K562 (cell line): ENCODE data around the gene CELSR1. TPM values are rescaled to one million over a fixed set of nuclear protein-coding genes. Genes with fewer than 3 reads are reported as not detected.

Experiments used
- ATAC-seq: fragments of 200-7000 bp; cut with Tn5 transposase; 3 replicates; pipeline ENCODE4 v1.9.1; 2020; ENCODE audit warnings: moderate library complexity
- BruUV-seq: library from RNA; stranded (reverse); fragments of 400-500 nt; replicated peaks from 2 replicates; lab custom pipeline; 2021; lab: Mats Ljungman, UMichigan
- CTCF ChIA-PET: fragments of 300-600 bp; formaldehyde crosslinking; extraction: SDS; loops from one replicate; lab custom pipeline; 2021; ENCODE audit warnings: low intra/inter-chr PET ratio; lab: Yijun Ruan, JAX
- POLR2A ChIA-PET: fragments of 300-600, 350-650 bp; sonication (Branson Sonifier 250); formaldehyde crosslinking; extraction: SDS; loops from one replicate; lab custom pipeline; 2021; ENCODE audit warnings: antibody characterized with exemption, inconsistent platforms; lab: Yijun Ruan, JAX
- DNase-seq, 4 experiments: peaks; one replicate each; pipeline versions ENCODE4 v3.0.0 to v3.0.0-alpha.2; 2011 to 2018; ENCODE audit warnings: low spot score in 3 of 4, mixed read lengths in 3 of 4; ENCODE audit errors: extremely low read depth in 1 of 4
- FAIRE-seq: peaks from 2 replicates; lab custom pipeline; 2011; peaks lifted over from hg19 to GRCh38; lab: Jason Lieb, UNC
- H2AFZ ChIP-seq: 2 replicates; pipeline ENCODE4 v1.6.0; 2011; ENCODE audit warnings: low read depth, low read length, control low read depth, inconsistent platforms
- H3K27ac ChIP-seq: fragments of 200-600 bp; 3 replicates; pipeline ENCODE4 v1.8.0; 2011; ENCODE audit warnings: low read depth, mild to moderate bottlenecking, control low read depth, inconsistent platforms, low read length, moderate library complexity, mixed read lengths; ENCODE audit errors: extremely low read depth
- H3K27me3 ChIP-seq, 2 experiments: fragments of 300-600 bp in 1 of 2; 2 replicates in 1 of 2; 3 replicates in 1 of 2; pipeline versions ENCODE4 v1.6.0 to v1.8.0; 2011; ENCODE audit warnings: inconsistent platforms in 2 of 2, low read length in 2 of 2, mild to moderate bottlenecking in 1 of 2, mixed read lengths in 1 of 2, moderate library complexity in 1 of 2; ENCODE audit not compliant: control insufficient read depth in 2 of 2, insufficient read depth in 2 of 2
- H3K36me3 ChIP-seq: fragments of 300-600 bp; 3 replicates; pipeline ENCODE4 v1.8.0; 2011; ENCODE audit warnings: mild to moderate bottlenecking, low read length, inconsistent platforms; ENCODE audit not compliant: control insufficient read depth, insufficient read depth
- H3K4me1 ChIP-seq, 2 experiments: fragments of 200-600 bp in 1 of 2; replicated peaks in 1 of 2; 2 replicates in 1 of 2; 3 replicates in 1 of 2; pipeline versions ENCODE4 v1.5.1 to v1.8.0; 2011; ENCODE audit warnings: inconsistent platforms in 2 of 2, low read length in 2 of 2, mild to moderate bottlenecking in 1 of 2, mixed read lengths in 1 of 2, moderate library complexity in 1 of 2; ENCODE audit not compliant: control insufficient read depth in 2 of 2, insufficient read depth in 2 of 2
- H3K4me2 ChIP-seq: 2 replicates; pipeline ENCODE4 v1.6.1; 2011; ENCODE audit warnings: low read length, control low read depth, inconsistent platforms, mixed read lengths; ENCODE audit not compliant: insufficient read depth
- H3K4me3 ChIP-seq: fragments of 200-600 bp; sonication (generic), shearing (Covaris generic); 2 replicates; pipeline ENCODE4 v1.5.1; 2016; ENCODE audit warnings: control low read depth, inconsistent platforms
- H3K79me2 ChIP-seq: fragments of 200-600 bp; 3 replicates; pipeline ENCODE4 v1.8.0; 2011; ENCODE audit warnings: low read length, inconsistent platforms; ENCODE audit not compliant: control insufficient read depth, insufficient read depth
- H3K9ac ChIP-seq, 2 experiments: 2 replicates each; pipeline versions ENCODE4 v1.6.0 to v1.6.1; 2011; ENCODE audit warnings: low read depth in 2 of 2, low read length in 2 of 2, control low read depth in 1 of 2, inconsistent platforms in 1 of 2, mild to moderate bottlenecking in 1 of 2, mixed read lengths in 1 of 2; ENCODE audit not compliant: insufficient read depth in 1 of 2
- H3K9me1 ChIP-seq: one replicate; pipeline ENCODE4 v1.6.0; 2011; ENCODE audit warnings: inconsistent platforms, mild to moderate bottlenecking, low read length, moderate library complexity; ENCODE audit not compliant: control insufficient read depth, insufficient read depth
- H3K9me3 ChIP-seq: replicated peaks from 2 replicates; pipeline ENCODE4 v1.5.1; 2011; ENCODE audit warnings: low read depth, low read length, inconsistent platforms; ENCODE audit not compliant: control insufficient read depth, insufficient read depth
- H4K20me1 ChIP-seq: replicated peaks from 2 replicates; pipeline ENCODE4 v1.6.1; 2011; ENCODE audit warnings: low read length, inconsistent platforms, mixed read lengths; ENCODE audit not compliant: control insufficient read depth, insufficient read depth
- AFF1 ChIP-seq, 2 experiments: fragments of 450-650 bp; IDR thresholded peaks; 2 replicates each; pipeline ENCODE4 v1.6.1; 2018; ENCODE audit warnings: mild to moderate bottlenecking in 2 of 2, low read depth in 1 of 2; ENCODE audit not compliant: partially characterized antibody in 2 of 2
- CHCHD3 ChIP-seq: fragments of 250-450 bp; sonication (Bioruptor Pico); IDR thresholded peaks from 2 replicates; pipeline ENCODE4 v2.1.2; 2022; ENCODE audit warnings: mild to moderate bottlenecking
- CREB5 ChIP-seq: fragments of 250-450 bp; sonication (Bioruptor Pico); IDR thresholded peaks from 2 replicates; pipeline ENCODE4 v1.5.0; 2020; ENCODE audit warnings: mild to moderate bottlenecking
- NCOA6 ChIP-seq: fragments of 450-650 bp; IDR thresholded peaks from 2 replicates; pipeline ENCODE4 v1.6.1; 2017; ENCODE audit warnings: mild to moderate bottlenecking
- OTX1 ChIP-seq: fragments of 450-650 bp; formaldehyde crosslinking; IDR thresholded peaks from 2 replicates; pipeline ENCODE4 v1.4.0; 2022; ENCODE audit warnings: mild to moderate bottlenecking
- POLR2B ChIP-seq: fragments of 450-650 bp; IDR thresholded peaks from 2 replicates; pipeline ENCODE4 v1.6.1; 2018; ENCODE audit warnings: low read depth; ENCODE audit not compliant: partially characterized antibody
- RBBP5 ChIP-seq: fragments of 200-600 bp; sonication (generic); IDR thresholded peaks from 2 replicates; pipeline ENCODE4 v1.6.1; 2012; ENCODE audit warnings: borderline replicate concordance, mild to moderate bottlenecking, low read length, control low read depth, inconsistent platforms; ENCODE audit not compliant: insufficient read depth, poor library complexity, severe bottlenecking
- RNF219 ChIP-seq: fragments of 250-450 bp; sonication (Bioruptor Pico); IDR thresholded peaks from 2 replicates; pipeline ENCODE4 v1.5.0; 2022; ENCODE audit warnings: mild to moderate bottlenecking
- WGBS: fragments of 100-300 bp; shearing (Covaris generic); methylation state at CpG from one replicate; pipeline ENCODE4 v1.1.6; 2016; ENCODE audit warnings: low coverage, mixed read lengths; ENCODE audit not compliant: insufficient coverage; ENCODE audit errors: missing lambda C conversion rate; 5-methylcytosine and 5-hydroxymethylcytosine counted together
- in situ Hi-C: fragments of 300-500 bp; cut with MboI; formaldehyde crosslinking; loops from 4 replicates; pipeline ENCODE4 v1.15.0; 2018; ENCODE audit warnings: inconsistent platforms, mixed read lengths
- intact Hi-C: fragments of 100-400 bp; cut with micrococcal nuclease; formaldehyde crosslinking; loops from 2 replicates; pipeline ENCODE4 v1.14.2; 2022
- polyA plus RNA-seq, 8 experiments: library from polyadenylated mRNA; depleted of rRNA in 4 of 8; stranded (reverse) in 5 of 8; unstranded in 3 of 8; fragments of >200 nt; fragmentation: Nextera tagmentation in 2 of 8; fragmentation: Illumina TruSeq in 1 of 8; extraction: Ambion mirVana in 2 of 8; extraction: Trizol in 1 of 8; gene quantifications; 2 replicates each; pipeline versions ENCODE4 v1.2.1 to v1.2.3, GENCODE V29; 2011 to 2014; ENCODE audit warnings: inconsistent platforms in 1 of 8, missing spikeins in 1 of 8
- total RNA-seq, 7 experiments: library from RNA; depleted of rRNA in 6 of 7; stranded (reverse); fragments of >200 nt in 6 of 7; fragmentation: Illumina TruSeq in 2 of 7; extraction: Trizol in 2 of 7; gene quantifications; 2 replicates each; pipeline versions ENCODE4 v1.2.1 to v1.2.3, GENCODE V29; 2011 to 2021; ENCODE audit warnings: low replicate concordance in 1 of 7

The CELSR1 gene
- total and polyA plus RNA-seq, 9 of the 15 experiments (the other 6 are each of a cell fraction or from before 2014, with no cell fraction given) = under 0.01 to 0.09 TPM; not detected in 7

- H3K27me3 ChIP-seq = no peaks in the 10 kb centered on the region
- H3K9ac ChIP-seq = no peak overlapping the region
- ChIA-PET CTCF (interaction anchor here (0.5 kb wide), 1 partner anchor 185 kb away, joined by 3 read pairs; no protein-coding TSS in a partner anchor), POLR2A (no interaction called here)
- 85% methylated on average over 4 of the region's 12 CpGs for WGBS
- H3K4me1 ChIP-seq = peaks cover 0 to 3% of the 10 kb centered on the region in 2 experiments; a peak in 2 of 5 replicates
- H3K36me3 ChIP-seq = peaks cover 47% of the 10 kb centered on the region; the same call in 2 of the 3 replicates
- H2AFZ ChIP-seq = no peak overlapping the region
- in situ Hi-C loops (no loop called here), intact Hi-C loops (no loop called here)
- no TSS peak for BruUV-seq
- no peaks in the 10 kb centered on the region for H3K9me1 ChIP-seq
- H4K20me1 ChIP-seq = peaks cover 3% of the 10 kb centered on the region; the same call in 1 of the 2 replicates
- H3K4me2 ChIP-seq = no peak overlapping the region
- no peak overlapping the region for H3K4me3 ChIP-seq
- H3K79me2 ChIP-seq = no peaks in the 10 kb centered on the region
- no peak for FAIRE-seq
- H3K9me3 ChIP-seq = no peaks in the 10 kb centered on the region
- TF ChIP-seq CHCHD3 (no peak), RBBP5 (no peak), AFF1 (IDR thresholded peaks at IDR 0.05; ENCODE audit: low read depth in 1 of 2, partially characterized antibody in 2 of 2) (no peak), NCOA6 (no peak), OTX1 (CRISPR knock-in tag) (no peak), CREB5 (CRISPR knock-in tag) (no peak), POLR2B (no peak), RNF219 (CRISPR knock-in tag) (no peak)
- no peak overlapping the region for H3K27ac ChIP-seq
- no peak for ATAC-seq
- DNase-seq = no peak
Observed at GRCh38 chr22:46355996-46356471, 181.4 kb downstream of the CELSR1 start.
